ENCODE data around the gene SORCS2. TPM values are rescaled to one million over a fixed set of nuclear protein-coding genes. Genes with fewer than 3 reads are reported as not detected.

The SORCS2 gene
- total and polyA plus RNA-seq, 2 of the 13 experiments (the other 11 are each of a cell fraction or from before 2014, with no cell fraction given): 0.82 to 1.0 TPM

DNA sequence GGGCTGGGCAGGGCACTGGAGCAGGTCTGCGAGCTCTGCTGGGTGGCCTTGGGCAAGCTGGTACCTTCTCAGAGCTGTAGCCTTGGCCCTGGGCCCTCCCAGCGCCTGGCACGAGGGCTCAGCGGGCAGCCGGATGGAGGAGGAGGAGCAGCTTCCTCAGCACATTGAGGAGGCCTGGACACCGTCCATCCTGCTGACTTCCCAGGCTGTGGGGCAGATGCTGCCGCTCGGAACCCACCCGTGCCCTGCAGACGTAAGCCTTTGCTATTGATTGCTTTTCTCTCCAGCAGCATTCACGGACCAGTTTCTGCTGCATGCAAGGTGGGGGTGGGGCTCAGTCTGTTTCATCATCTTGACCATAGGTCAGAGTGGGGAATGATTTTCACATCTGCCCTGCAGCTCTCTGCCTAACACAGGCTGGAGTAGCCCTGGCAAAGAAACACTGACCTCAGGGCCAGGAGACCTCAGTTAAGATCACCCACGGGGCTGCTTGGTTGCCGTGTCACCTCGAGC lies 323.1 kb downstream of the SORCS2 start:
- peak overlapping the region; percentile 7 for H3K27ac ChIP-seq (ENCODE audit: extremely low read length, insufficient read depth, low read length)
- H4K20me1 ChIP-seq (ENCODE audit: insufficient read depth, low read length): no peaks in the 10 kb centered on the region
- in situ Hi-C loops (cut with HindIII; ENCODE audit: extremely low pct_ligation_motif_present, low pct_unique_long_range_greater_than_20kb): no loop called here
- H3K4me3 ChIP-seq (replicated peaks in 1 of 3; ENCODE audit: insufficient read depth in 1 of 3, low read depth in 2 of 3, low read length in 3 of 3): peak overlapping the region; percentile 9 to 60 (median 41); a peak in 5 of 6 replicates
- BruUV-seq (replicated peaks): no TSS peak
- no peak overlapping the region for H2AFZ ChIP-seq (ENCODE audit: low read length)
- H3K27me3 ChIP-seq (ENCODE audit: control insufficient read depth in 1 of 2, insufficient read depth in 2 of 2, low read length in 2 of 2): peaks cover 4 to 15% of the 10 kb centered on the region in 2 experiments
- peak; percentile 65 for FAIRE-seq
- no peaks in the 10 kb centered on the region for H3K9me3 ChIP-seq (ENCODE audit: low read length)
- H3K4me1 ChIP-seq (ENCODE audit: insufficient read depth, low read length): peaks cover 67% of the 10 kb centered on the region
- peak overlapping the region; percentile 75 for H3K4me2 ChIP-seq (ENCODE audit: low read depth, low read length)
- peak; percentile 78 for ATAC-seq
- H3K9ac ChIP-seq (ENCODE audit: insufficient read depth, low read depth, low read length): 0 out of 2 replicates have a peak overlapping the region, but pooled peaks have one; percentile 10
- DNase-seq (ENCODE audit: low spot score): peak; percentile 41
- no peaks in the 10 kb centered on the region for H3K36me3 ChIP-seq (replicated peaks in 1 of 2; ENCODE audit: control insufficient read depth in 1 of 2, insufficient read depth in 2 of 2, low read length in 2 of 2)
- H3K79me2 ChIP-seq (ENCODE audit: insufficient read depth, low read length): no peaks in the 10 kb centered on the region
- ChIA-PET CTCF (ENCODE audit: low intra/inter-chr PET ratio, low total read pairs) (no interaction called here), POLR2A (interaction anchor here (1.1 to 3.3 kb wide), 3 partner anchors 8 to 158 kb away, joined by 3 to 21 read pairs (median 6); no protein-coding TSS in a partner anchor)
- WGBS (ENCODE audit: low lambda C conversion rate): no CpG with 5 or more reads among the region's 14 CpGs
- intact Hi-C loops (cut with micrococcal nuclease; ENCODE audit: unreplicated experiment): no loop called here
- no peak for TF ChIP-seq ZNF337 (CRISPR knock-in tag; IDR thresholded peaks at IDR 0.05; ENCODE audit: borderline replicate concordance, low read depth)
- TF ChIP-seq ZNF274 (CRISPR knock-in tag; IDR thresholded peaks at IDR 0.05): no peak
- no peak for TF ChIP-seq ZNF205 (CRISPR knock-in tag; IDR thresholded peaks at IDR 0.05)
- TF ChIP-seq MIXL1 (CRISPR knock-in tag; IDR thresholded peaks at IDR 0.05): 0 out of 2 replicates have a peak, but pooled peaks have one; percentile 22
- TF ChIP-seq, protein P1, sequence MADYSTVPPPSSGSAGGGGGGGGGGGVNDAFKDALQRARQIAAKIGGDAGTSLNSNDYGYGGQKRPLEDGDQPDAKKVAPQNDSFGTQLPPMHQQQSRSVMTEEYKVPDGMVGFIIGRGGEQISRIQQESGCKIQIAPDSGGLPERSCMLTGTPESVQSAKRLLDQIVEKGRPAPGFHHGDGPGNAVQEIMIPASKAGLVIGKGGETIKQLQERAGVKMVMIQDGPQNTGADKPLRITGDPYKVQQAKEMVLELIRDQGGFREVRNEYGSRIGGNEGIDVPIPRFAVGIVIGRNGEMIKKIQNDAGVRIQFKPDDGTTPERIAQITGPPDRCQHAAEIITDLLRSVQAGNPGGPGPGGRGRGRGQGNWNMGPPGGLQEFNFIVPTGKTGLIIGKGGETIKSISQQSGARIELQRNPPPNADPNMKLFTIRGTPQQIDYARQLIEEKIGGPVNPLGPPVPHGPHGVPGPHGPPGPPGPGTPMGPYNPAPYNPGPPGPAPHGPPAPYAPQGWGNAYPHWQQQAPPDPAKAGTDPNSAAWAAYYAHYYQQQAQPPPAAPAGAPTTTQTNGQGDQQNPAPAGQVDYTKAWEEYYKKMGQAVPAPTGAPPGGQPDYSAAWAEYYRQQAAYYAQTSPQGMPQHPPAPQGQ (CRISPR knock-in tag; IDR thresholded peaks at IDR 0.05; ENCODE audit: borderline replicate concordance): no peak
- TF ChIP-seq CHD2 (IDR thresholded peaks at IDR 0.05; ENCODE audit: low read depth, low read length): 0 out of 2 replicates have a peak, but pooled peaks have one; percentile 24
- TF ChIP-seq GZF1 (CRISPR knock-in tag; IDR thresholded peaks at IDR 0.05): no peak
- no peak for TF ChIP-seq MXI1 (IDR thresholded peaks at IDR 0.05; ENCODE audit: borderline replicate concordance, low read depth, low read length)
- no peak for TF ChIP-seq ZFP41 (CRISPR knock-in tag; IDR thresholded peaks at IDR 0.05; ENCODE audit: borderline replicate concordance)
- TF ChIP-seq, protein P2, sequence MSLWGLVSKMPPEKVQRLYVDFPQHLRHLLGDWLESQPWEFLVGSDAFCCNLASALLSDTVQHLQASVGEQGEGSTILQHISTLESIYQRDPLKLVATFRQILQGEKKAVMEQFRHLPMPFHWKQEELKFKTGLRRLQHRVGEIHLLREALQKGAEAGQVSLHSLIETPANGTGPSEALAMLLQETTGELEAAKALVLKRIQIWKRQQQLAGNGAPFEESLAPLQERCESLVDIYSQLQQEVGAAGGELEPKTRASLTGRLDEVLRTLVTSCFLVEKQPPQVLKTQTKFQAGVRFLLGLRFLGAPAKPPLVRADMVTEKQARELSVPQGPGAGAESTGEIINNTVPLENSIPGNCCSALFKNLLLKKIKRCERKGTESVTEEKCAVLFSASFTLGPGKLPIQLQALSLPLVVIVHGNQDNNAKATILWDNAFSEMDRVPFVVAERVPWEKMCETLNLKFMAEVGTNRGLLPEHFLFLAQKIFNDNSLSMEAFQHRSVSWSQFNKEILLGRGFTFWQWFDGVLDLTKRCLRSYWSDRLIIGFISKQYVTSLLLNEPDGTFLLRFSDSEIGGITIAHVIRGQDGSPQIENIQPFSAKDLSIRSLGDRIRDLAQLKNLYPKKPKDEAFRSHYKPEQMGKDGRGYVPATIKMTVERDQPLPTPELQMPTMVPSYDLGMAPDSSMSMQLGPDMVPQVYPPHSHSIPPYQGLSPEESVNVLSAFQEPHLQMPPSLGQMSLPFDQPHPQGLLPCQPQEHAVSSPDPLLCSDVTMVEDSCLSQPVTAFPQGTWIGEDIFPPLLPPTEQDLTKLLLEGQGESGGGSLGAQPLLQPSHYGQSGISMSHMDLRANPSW (CRISPR knock-in tag; IDR thresholded peaks at IDR 0.05; ENCODE audit: borderline replicate concordance): no peak
- TF ChIP-seq, protein P3, sequence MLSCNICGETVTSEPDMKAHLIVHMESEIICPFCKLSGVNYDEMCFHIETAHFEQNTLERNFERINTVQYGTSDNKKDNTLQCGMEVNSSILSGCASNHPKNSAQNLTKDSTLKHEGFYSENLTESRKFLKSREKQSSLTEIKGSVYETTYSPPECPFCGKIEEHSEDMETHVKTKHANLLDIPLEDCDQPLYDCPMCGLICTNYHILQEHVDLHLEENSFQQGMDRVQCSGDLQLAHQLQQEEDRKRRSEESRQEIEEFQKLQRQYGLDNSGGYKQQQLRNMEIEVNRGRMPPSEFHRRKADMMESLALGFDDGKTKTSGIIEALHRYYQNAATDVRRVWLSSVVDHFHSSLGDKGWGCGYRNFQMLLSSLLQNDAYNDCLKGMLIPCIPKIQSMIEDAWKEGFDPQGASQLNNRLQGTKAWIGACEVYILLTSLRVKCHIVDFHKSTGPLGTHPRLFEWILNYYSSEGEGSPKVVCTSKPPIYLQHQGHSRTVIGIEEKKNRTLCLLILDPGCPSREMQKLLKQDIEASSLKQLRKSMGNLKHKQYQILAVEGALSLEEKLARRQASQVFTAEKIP (CRISPR knock-in tag; IDR thresholded peaks at IDR 0.05; ENCODE audit: borderline replicate concordance): no peak
- TF ChIP-seq ZFY (CRISPR knock-in tag; IDR thresholded peaks at IDR 0.05): 0 out of 2 replicates have a peak, but pooled peaks have one; percentile 28
- no peak for TF ChIP-seq XBP1 (CRISPR knock-in tag; IDR thresholded peaks at IDR 0.05)
- no peak for TF ChIP-seq KDM5B (CRISPR knock-in tag; IDR thresholded peaks at IDR 0.05; ENCODE audit: borderline replicate concordance)
